Gastroesophageal sphincter (tissue), 3 donors: ENCODE data around the gene PBX3.

ENCODE experiments used
- POLR2A ChIP-seq, 2 donors: fragments of 450-650 bp; IDR thresholded peaks; one replicate each; pipeline ENCODE4 v1.6.1; 2017; ENCODE audit warnings: antibody characterized with exemption in 2 of 2, mild to moderate bottlenecking in 2 of 2, moderate library complexity in 1 of 2
- POLR2AphosphoS5 ChIP-seq: sonication (generic); formaldehyde crosslinking; IDR thresholded peaks from one replicate; pipeline ENCODE4 v1.6.1; 2017; ENCODE audit warnings: antibody characterized with exemption
- TF ChIP-seq, protein P1 (sequence below), 4 experiments: fragments of 200-600 bp in 2 of 4; fragments of 450-650 bp in 2 of 4; sonication (generic) in 1 of 4; IDR thresholded peaks; one replicate each; pipeline ENCODE4 v1.5.1; 2017 to 2019; ENCODE audit warnings: antibody characterized with exemption in 4 of 4, mild to moderate bottlenecking in 2 of 4, moderate library complexity in 2 of 4

DNA sequence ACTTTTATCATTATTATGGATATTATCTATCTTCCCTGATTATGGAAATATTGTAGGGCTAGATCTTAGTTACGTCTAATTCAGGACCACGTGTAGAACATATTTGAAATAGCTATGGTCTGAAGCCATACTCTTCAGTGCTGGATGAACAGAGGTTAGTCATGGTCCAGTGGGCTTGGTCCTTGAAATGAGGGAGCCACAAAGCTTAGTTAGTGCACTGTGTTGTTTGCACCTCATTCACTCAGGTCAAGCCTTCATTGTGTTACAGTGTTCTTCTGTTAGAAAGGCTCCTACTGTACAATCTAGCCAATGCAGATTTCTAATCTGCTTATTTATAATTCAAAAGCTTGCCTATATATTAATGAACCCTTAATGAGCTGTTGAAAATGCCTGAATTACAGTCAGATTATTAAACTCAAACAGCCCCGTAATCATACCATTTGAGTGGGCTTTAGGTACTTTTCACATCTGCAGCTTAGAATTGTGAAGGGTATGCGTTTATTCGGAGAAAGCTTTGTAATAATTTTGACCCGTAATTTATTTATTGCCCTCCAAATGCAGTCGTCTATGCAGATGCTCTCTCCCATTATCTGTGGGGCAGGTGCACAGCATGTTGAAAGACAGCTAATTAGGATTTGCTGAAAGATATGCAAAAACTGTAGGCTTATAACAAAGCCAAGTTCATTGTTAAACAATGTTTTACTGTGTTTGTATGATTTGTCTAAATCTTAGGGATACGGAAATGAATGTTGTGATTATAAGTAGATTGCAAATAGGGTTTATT, 164.9 kb downstream of the PBX3 start:
- TF ChIP-seq, protein P1, sequence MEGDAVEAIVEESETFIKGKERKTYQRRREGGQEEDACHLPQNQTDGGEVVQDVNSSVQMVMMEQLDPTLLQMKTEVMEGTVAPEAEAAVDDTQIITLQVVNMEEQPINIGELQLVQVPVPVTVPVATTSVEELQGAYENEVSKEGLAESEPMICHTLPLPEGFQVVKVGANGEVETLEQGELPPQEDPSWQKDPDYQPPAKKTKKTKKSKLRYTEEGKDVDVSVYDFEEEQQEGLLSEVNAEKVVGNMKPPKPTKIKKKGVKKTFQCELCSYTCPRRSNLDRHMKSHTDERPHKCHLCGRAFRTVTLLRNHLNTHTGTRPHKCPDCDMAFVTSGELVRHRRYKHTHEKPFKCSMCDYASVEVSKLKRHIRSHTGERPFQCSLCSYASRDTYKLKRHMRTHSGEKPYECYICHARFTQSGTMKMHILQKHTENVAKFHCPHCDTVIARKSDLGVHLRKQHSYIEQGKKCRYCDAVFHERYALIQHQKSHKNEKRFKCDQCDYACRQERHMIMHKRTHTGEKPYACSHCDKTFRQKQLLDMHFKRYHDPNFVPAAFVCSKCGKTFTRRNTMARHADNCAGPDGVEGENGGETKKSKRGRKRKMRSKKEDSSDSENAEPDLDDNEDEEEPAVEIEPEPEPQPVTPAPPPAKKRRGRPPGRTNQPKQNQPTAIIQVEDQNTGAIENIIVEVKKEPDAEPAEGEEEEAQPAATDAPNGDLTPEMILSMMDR (IDR thresholded peaks at IDR 0.05): no peak
- no peak for TF ChIP-seq POLR2A (IDR thresholded peaks at IDR 0.05)
- TF ChIP-seq POLR2AphosphoS5: no peak
